Activated naive CD4-positive, alpha-beta T cell treated with Interleukin-2 at 50 U/mL for 16 hours (primary cell): ENCODE data around the gene SLC25A26.
"Not testable (repeated sequence)": the region's sequence is repeated elsewhere in the genome, so short reads cannot be mapped to it uniquely, and the experiment has no call there.

Experiments
- DNase-seq: peaks from one replicate; pipeline ENCODE4 v3.0.0-alpha.2; 2020

The SLC25A26 gene

GRCh38 chr3:66271231-66271630 lies 50.4 kb downstream of the SLC25A26 start:
- no peak for DNase-seq

GRCh38 chr3:66272016-66272415 lies 51.2 kb downstream of the SLC25A26 start:
- DNase-seq = no peak

GRCh38 chr3:66274837-66275236 lies 54.0 kb downstream of the SLC25A26 start:
- not testable (repeated sequence) for DNase-seq

- peak; percentile 50 for DNase-seq
Measured at GRCh38 chr3:66276705-66277274, 56.0 kb downstream of the SLC25A26 start.

- DNase-seq = no peak
Measured at GRCh38 chr3:66279168-66279567, 58.4 kb downstream of the SLC25A26 start.

- DNase-seq = no peak
Measured at GRCh38 chr3:66280304-66280703, 59.5 kb downstream of the SLC25A26 start.

- DNase-seq = not testable (repeated sequence)
Measured at GRCh38 chr3:66291922-66292321, 71.1 kb downstream of the SLC25A26 start.

GRCh38 chr3:66297260-66297873 lies 76.6 kb downstream of the SLC25A26 start:
- no peak for DNase-seq

GRCh38 chr3:66297900-66298299 lies 77.1 kb downstream of the SLC25A26 start:
- DNase-seq = no peak

- no peak for DNase-seq
Measured at GRCh38 chr3:66298591-66298990, 77.8 kb downstream of the SLC25A26 start.

GRCh38 chr3:66299085-66299484 lies 78.3 kb downstream of the SLC25A26 start:
- DNase-seq = not testable (repeated sequence)

- no peak for DNase-seq
Measured at GRCh38 chr3:66299891-66300290, 79.1 kb downstream of the SLC25A26 start.

- DNase-seq = peak; percentile 36
Measured at GRCh38 chr3:66302288-66302687, 81.5 kb downstream of the SLC25A26 start.

GRCh38 chr3:66303491-66303901 lies 82.7 kb downstream of the SLC25A26 start:
- DNase-seq = peak; percentile 65

- DNase-seq = no peak
Measured at GRCh38 chr3:66304293-66304692, 83.5 kb downstream of the SLC25A26 start.

GRCh38 chr3:66306086-66306485 lies 85.3 kb downstream of the SLC25A26 start:
- DNase-seq = not testable (repeated sequence)

GRCh38 chr3:66306991-66307390 lies 86.2 kb downstream of the SLC25A26 start:
- DNase-seq = not testable (repeated sequence)

GRCh38 chr3:66312039-66312438 lies 91.2 kb downstream of the SLC25A26 start:
- peak; percentile 17 for DNase-seq

GRCh38 chr3:66314455-66314854 lies 93.7 kb downstream of the SLC25A26 start:
- DNase-seq = no peak

GRCh38 chr3:66317750-66318376 lies 97.1 kb downstream of the SLC25A26 start:
- DNase-seq = no peak

GRCh38 chr3:66320390-66320789 lies 99.6 kb downstream of the SLC25A26 start:
- no peak for DNase-seq

GRCh38 chr3:66322436-66322835 lies 101.6 kb downstream of the SLC25A26 start:
- no peak for DNase-seq

- DNase-seq = no peak
Measured at GRCh38 chr3:66326340-66326739, 105.5 kb downstream of the SLC25A26 start.

- DNase-seq = no peak
Measured at GRCh38 chr3:66335671-66336070, 114.9 kb downstream of the SLC25A26 start.
